Transverse colon (tissue), 4 donors: ENCODE results near the gene CTNNA1. TPM values are rescaled to one million over a fixed set of nuclear protein-coding genes. Genes with fewer than 3 reads are reported as not detected.
A peak's percentile ranks its signal among the peaks of the same experiment; 100 is the strongest.

ENCODE experiments used
- DNase-seq: peaks from one replicate; pipeline ENCODE4 v3.0.0-alpha.2; 2019
- H3K27ac ChIP-seq, 4 donors: fragments of 200-600 bp; sonication (generic); 2 replicates each; pipeline ENCODE4 v1.5.1; 2016 to 2018; ENCODE audit warnings: inconsistent platforms in 4 of 4
- H3K27me3 ChIP-seq: fragments of 200-600 bp; sonication (generic); 2 replicates; pipeline ENCODE4 v1.5.1; 2017; ENCODE audit warnings: inconsistent platforms
- H3K36me3 ChIP-seq, 4 donors: fragments of 200-600 bp; sonication (generic); 2 replicates each; pipeline ENCODE4 v1.5.1; 2017 to 2019; ENCODE audit warnings: inconsistent platforms in 4 of 4
- H3K4me1 ChIP-seq, 4 donors: fragments of 200-600 bp; sonication (generic); 2 replicates each; pipeline ENCODE4 v1.5.1; 2017 to 2020; ENCODE audit warnings: inconsistent platforms in 4 of 4
- H3K4me3 ChIP-seq, 4 donors: fragments of 200-600 bp; sonication (generic); 1 replicate in 1 of 4; 2 replicates in 3 of 4; pipeline versions ENCODE4 v1.5.1 to v1.6.1; 2017 to 2019; ENCODE audit warnings: inconsistent platforms in 4 of 4
- H3K9me3 ChIP-seq, 2 donors: fragments of 200-600 bp; sonication (generic); 2 replicates each; pipeline ENCODE4 v1.5.1; 2017 to 2019; ENCODE audit warnings: inconsistent platforms in 2 of 2
- EP300 ChIP-seq: sonication (generic); formaldehyde crosslinking; IDR thresholded peaks from one replicate; pipeline ENCODE4 v1.6.1; 2017; ENCODE audit warnings: antibody characterized with exemption, low read depth
- POLR2A ChIP-seq: fragments of 450-650 bp; IDR thresholded peaks from one replicate; pipeline ENCODE4 v1.6.1; 2016; ENCODE audit warnings: antibody characterized with exemption, mild to moderate bottlenecking, moderate library complexity
- POLR2AphosphoS5 ChIP-seq, 3 donors: sonication (generic); formaldehyde crosslinking; IDR thresholded peaks; one replicate each; pipeline ENCODE4 v1.6.1; 2016; ENCODE audit warnings: antibody characterized with exemption in 3 of 3
- WGBS, 2 donors: methylation state at CpG; one replicate each; pipeline ENCODE4 v1.1.5; 2018; ENCODE audit warnings: low coverage in 1 of 2; 5-methylcytosine and 5-hydroxymethylcytosine counted together
- in situ Hi-C, 4 donors: fragments of 200-750 bp; cut with MboI; loops; one replicate each; pipeline versions ENCODE4 v1.15.0 to v1.15.1; 2017; ENCODE audit warnings: low sequenced_read_pairs in 3 of 4, low pct_ligation_motif_present in 1 of 4, low pct_unique_long_range_greater_than_20kb in 1 of 4
- intact Hi-C: fragments of 100-400 bp; cut with DNase I; formaldehyde crosslinking; loops from one replicate; pipeline ENCODE4 v1.15.1; 2023; ENCODE audit warnings: low total_unique reads
- total RNA-seq, 4 donors: library from RNA; depleted of rRNA; stranded (reverse); fragments of >200 nt; gene quantifications; one replicate each; pipeline ENCODE4 v1.1.0, GENCODE V29; 2016
- TF ChIP-seq, protein P1 (sequence below), 5 experiments: fragments of 200-600 bp in 3 of 5; fragments of 450-650 bp in 2 of 5; sonication (generic) in 3 of 5; IDR thresholded peaks; 1 replicate in 2 of 5; 2 replicates in 3 of 5; pipeline ENCODE4 v1.5.1; 2016 to 2017; ENCODE audit warnings: antibody characterized with exemption in 5 of 5, inconsistent platforms in 3 of 5, mild to moderate bottlenecking in 2 of 5, moderate library complexity in 1 of 5

The CTNNA1 gene
- total RNA-seq, 4 donors from 2014 or later, result 272 to 381 (median 316) TPM

DNA sequence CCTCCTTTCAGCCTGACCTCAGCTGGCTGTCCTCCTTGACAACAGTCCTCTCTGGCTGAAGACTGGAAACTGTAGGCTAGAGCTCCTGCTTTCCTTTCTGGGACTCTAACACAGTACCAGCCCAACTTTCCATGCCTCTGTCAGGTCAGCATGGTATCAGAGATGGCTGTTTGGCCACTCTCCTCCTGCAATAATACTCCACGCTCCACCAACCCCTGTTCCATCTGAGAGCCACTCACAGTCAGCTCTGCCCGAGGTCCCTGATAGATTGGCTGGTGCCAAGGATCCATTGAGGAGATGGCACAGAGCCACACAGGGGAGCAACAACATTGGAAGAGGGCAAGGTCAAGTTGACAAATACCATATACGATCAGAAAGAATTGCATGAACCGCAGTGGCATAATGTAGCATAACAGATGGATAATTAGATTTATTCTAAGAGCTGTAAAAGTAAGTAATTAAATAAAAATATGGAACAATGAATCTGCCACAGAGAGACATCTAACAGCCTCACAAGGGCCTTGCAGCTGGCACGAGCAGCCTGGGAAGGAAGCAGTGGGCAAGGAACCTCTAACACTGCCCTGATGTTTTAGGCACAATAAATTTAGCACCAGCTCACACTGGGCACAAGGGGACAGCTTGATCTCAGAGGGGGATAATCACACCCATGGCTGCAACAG, 216.2 kb downstream of the CTNNA1 start:
- DNase-seq, result no peak
- Histone ChIP-seq H3K27me3 (no peaks in the 10 kb centered on the region), H3K36me3 (no peaks in the 10 kb centered on the region), H3K4me1 (peaks cover 0 to 42% (median 14%) of the 10 kb centered on the region in 4 donors), H3K4me3 (no peak overlapping the region), H3K9me3 (no peaks in the 10 kb centered on the region), H3K27ac (no peak overlapping the region)
- 43 to 60% methylated on average over 3 to 5 of the region's 5 CpGs for WGBS, 2 donors
- in situ Hi-C loops (no loop called here), intact Hi-C loops (no loop called here)
- TF ChIP-seq, protein P1, sequence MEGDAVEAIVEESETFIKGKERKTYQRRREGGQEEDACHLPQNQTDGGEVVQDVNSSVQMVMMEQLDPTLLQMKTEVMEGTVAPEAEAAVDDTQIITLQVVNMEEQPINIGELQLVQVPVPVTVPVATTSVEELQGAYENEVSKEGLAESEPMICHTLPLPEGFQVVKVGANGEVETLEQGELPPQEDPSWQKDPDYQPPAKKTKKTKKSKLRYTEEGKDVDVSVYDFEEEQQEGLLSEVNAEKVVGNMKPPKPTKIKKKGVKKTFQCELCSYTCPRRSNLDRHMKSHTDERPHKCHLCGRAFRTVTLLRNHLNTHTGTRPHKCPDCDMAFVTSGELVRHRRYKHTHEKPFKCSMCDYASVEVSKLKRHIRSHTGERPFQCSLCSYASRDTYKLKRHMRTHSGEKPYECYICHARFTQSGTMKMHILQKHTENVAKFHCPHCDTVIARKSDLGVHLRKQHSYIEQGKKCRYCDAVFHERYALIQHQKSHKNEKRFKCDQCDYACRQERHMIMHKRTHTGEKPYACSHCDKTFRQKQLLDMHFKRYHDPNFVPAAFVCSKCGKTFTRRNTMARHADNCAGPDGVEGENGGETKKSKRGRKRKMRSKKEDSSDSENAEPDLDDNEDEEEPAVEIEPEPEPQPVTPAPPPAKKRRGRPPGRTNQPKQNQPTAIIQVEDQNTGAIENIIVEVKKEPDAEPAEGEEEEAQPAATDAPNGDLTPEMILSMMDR (IDR thresholded peaks at IDR 0.05), result no peak
- TF ChIP-seq POLR2A (no peak), POLR2AphosphoS5 (IDR thresholded peaks at IDR 0.05) (no peak), EP300 (no peak)

DNA sequence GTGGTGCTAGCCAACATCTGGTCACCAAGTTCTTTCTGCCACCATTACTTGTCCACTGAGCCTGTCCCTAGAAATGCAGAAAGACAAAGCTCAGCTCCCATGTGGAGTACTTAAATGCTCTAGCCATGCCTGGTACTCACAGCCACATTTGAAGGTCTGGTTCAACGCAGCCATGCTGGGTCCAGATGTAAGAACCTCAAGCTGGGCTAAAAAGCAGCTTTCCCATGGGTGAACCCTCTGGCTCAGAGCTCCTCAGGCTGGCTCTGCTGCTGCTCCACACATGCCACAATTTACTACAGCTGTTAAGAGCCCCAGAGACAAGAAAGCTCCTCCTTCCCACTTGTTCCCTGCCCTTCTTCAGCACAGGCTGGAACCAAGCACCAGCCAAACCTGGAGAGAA, 219.0 kb downstream of the CTNNA1 start:
- H3K9me3 ChIP-seq, result no peaks in the 10 kb centered on the region
- in situ Hi-C loops (no loop called here), intact Hi-C loops (no loop called here)
- H3K27me3 ChIP-seq, result no peaks in the 10 kb centered on the region
- no peak overlapping the region for H3K27ac ChIP-seq
- DNase-seq, result no peak
- 92% methylated on average over 1 of the region's 1 CpG; no CpG with 5 or more reads in 1 of the 2 donors for WGBS, 2 donors
- H3K4me1 ChIP-seq, result peaks cover 0 to 35% (median 12%) of the 10 kb centered on the region in 4 donors
- H3K36me3 ChIP-seq, result no peaks in the 10 kb centered on the region
- TF ChIP-seq, protein P1 (IDR thresholded peaks at IDR 0.05), result no peak
- TF ChIP-seq POLR2AphosphoS5 (IDR thresholded peaks at IDR 0.05), result no peak
- TF ChIP-seq EP300, result no peak
- TF ChIP-seq POLR2A, result no peak
- H3K4me3 ChIP-seq, result no peak overlapping the region

DNA sequence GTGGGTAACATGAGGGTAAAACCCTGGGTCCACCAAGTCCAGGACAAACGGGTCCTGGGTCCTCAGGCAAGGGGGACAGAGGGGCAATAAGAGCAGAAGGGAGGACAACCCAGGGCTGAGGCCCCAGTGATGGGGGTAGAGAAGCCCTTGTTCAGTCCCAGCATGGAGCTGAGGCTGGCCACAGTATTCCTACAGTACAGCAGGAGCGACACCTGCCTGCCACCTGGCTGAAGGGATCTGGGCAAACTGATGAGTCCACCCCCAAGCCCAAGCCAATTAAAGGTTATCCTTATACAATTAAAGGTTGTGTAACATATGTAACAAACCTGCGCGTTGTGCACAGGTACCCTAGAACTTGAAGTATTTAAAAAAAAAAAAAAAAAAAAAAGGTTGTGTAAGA, 219.6 kb downstream of the CTNNA1 start:
- no peak for TF ChIP-seq EP300
- no peak for TF ChIP-seq POLR2AphosphoS5 (IDR thresholded peaks at IDR 0.05)
- TF ChIP-seq, protein P1 (IDR thresholded peaks at IDR 0.05), result no peak
- no peak for TF ChIP-seq POLR2A

DNA sequence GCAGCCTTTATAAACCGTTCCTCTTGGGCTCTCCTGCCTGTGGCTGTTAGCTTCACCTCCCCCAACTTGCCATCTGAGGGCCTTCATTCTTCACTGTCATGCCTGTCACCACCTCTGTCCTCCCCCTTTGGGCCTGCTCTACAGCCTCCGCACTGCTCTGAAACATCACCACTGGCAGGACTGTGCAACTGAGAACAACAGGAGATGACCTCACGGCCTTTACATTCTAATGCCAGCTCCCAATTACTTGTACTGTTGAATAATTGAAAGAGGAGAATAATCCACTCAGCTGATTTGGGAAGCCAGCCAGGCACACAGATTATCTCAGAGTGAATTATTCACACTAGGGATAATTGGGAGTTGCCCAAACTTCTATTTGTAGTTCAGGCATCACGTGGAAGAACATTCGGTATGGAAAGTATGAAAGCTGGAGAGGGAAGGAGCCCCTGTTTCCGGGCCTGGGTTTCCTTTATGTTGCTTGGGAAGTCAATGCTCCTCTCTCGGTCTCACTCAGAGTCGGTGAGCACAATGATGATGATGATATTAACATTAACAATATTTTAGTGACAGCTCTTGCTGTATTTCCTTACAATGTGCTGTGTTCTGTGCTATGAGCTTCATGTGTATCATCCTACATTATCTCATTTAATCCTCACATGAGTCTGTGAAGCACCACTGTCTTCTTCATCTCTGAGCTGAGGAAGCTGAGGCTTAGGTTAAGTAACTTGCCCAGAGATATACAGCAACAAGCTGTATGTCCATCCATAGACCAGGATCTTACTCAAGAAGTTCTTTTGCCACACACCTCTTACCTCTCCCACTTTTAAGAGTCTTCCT, 221.2 kb downstream of the CTNNA1 start:
- intact Hi-C loops (no loop called here), in situ Hi-C loops (no loop called here)
- Histone ChIP-seq H3K4me3 (no peak overlapping the region), H3K27ac (peak overlapping the region; percentile 49 to 56 (median 54)), H3K9me3 (no peaks in the 10 kb centered on the region), H3K4me1 (peaks cover 0 to 24% (median 5%) of the 10 kb centered on the region in 4 donors), H3K36me3 (no peaks in the 10 kb centered on the region), H3K27me3 (no peaks in the 10 kb centered on the region)
- WGBS, 2 donors, result 69 to 72% methylated on average over 4 to 8 of the region's 8 CpGs
- DNase-seq, result no peak
- TF ChIP-seq POLR2AphosphoS5 (IDR thresholded peaks at IDR 0.05), result no peak
- no peak for TF ChIP-seq POLR2A
- no peak for TF ChIP-seq EP300
- TF ChIP-seq, protein P1 (IDR thresholded peaks at IDR 0.05), result no peak

More for the DNA sequence above, 219.6 kb downstream of the CTNNA1 start:
- no peak overlapping the region for H3K4me3 ChIP-seq
- no peaks in the 10 kb centered on the region for H3K36me3 ChIP-seq
- no peak for DNase-seq
- 92% methylated on average over 4 of the region's 4 CpGs; no CpG with 5 or more reads in 1 of the 2 donors for WGBS, 2 donors
- no peak overlapping the region for H3K27ac ChIP-seq
- intact Hi-C loops, result no loop called here
- no peaks in the 10 kb centered on the region for H3K9me3 ChIP-seq
- peaks cover 0 to 29% (median 9%) of the 10 kb centered on the region in 4 donors for H3K4me1 ChIP-seq
- in situ Hi-C loops, result no loop called here
- H3K27me3 ChIP-seq, result no peaks in the 10 kb centered on the region
